Peyer's patch (tissue), 4 donors: ENCODE results near the gene OSBP.

Experiments
- CTCF ChIP-seq, 6 experiments: fragments of 450-650 bp in 4 of 6; fragments of 200-600 bp in 2 of 6; sonication (generic) in 1 of 6; IDR thresholded peaks; one replicate each; pipeline ENCODE4 v1.5.1; 2017 to 2019; ENCODE audit warnings: antibody characterized with exemption in 6 of 6, mild to moderate bottlenecking in 3 of 6, moderate library complexity in 1 of 6
- POLR2A ChIP-seq, 2 donors: fragments of 450-650 bp; IDR thresholded peaks; one replicate each; pipeline ENCODE4 v1.5.1; 2017; ENCODE audit warnings: antibody characterized with exemption in 2 of 2, mild to moderate bottlenecking in 2 of 2, moderate library complexity in 2 of 2

- TF ChIP-seq POLR2A (IDR thresholded peaks at IDR 0.05) (no peak), CTCF (IDR thresholded peaks at IDR 0.05) (no peak)
Observed at GRCh38 chr11:59578369-59578768, 37.2 kb downstream of the OSBP start.
